ENCODE measurements around the gene PPIC.

PPIC gene

DNA sequence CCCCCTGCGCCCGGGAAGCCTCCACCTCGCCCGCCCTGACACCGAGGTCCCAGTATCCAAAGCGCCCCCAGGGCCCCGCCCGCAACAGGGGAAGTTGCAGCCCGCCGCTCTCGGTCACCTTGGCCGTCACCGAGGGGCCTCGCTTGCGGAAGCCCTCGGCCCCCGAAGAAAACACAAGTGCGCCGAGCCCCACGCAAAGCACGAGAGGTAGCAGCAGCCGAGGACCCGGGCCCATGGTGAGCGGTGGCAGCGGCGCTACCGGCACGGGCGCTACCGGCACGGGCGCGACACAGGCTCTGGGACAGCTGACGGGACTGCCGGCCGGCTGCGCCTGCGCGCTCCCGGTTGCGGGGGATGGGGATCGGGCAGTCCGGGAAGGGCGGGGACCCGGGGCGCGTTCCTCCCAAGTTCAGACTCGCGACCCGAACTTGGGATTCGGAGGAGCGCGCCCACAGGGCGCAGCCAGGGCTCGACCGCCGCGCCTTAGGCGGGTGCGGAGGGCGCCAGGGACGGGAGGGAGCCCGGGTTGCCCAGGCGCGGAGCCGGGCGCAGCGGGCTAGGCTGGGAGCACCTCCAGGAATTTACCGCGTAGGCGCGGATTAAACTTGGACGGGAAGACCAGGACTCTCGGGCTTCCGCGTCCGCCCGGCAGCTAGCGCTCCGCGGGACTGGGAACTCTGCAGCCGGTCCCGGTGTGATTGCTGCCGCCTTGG is at the start of gene PPIC:
Gene PPIC, minus strand, starts transcription at position 335 of the 713 bp plus-strand sequence. Its CDS starts 100 bp downstream, at position 235.
- DNase-seq (ENCODE audit: low read depth, low spot score), result peak; percentile 21

DNA sequence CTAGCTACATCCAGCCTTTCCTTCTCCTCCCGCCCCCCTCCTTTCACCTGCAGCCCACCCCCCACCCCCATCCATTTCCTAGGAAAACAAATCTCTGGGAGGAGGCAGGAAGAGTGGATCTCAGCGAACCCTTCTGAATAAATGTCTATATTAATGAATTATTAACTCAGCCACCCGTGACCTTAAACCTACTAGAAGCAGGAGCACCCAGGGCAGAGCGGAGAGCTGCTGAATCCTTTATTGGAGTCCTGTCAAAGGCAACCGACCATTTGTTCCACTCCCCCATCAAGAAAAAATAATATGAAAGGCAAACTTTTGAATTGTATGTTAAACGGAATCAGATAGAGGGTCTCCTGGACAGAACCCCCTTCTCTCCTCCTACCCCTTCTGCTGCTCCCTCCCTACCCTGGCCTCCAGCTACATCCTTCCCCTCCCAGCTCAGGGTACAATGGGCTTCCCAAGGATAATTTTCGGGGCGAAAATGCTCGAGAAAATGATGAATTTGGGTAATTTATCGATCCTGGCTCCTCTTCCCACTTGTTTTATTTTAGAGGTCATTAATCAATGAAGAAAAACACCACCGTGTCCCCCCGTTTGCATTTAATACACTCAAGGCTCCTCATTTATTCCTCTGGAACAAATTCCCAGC is 49.2 kb upstream of the PPIC start:
- no peak for DNase-seq (ENCODE audit: low read depth, low spot score)

DNA sequence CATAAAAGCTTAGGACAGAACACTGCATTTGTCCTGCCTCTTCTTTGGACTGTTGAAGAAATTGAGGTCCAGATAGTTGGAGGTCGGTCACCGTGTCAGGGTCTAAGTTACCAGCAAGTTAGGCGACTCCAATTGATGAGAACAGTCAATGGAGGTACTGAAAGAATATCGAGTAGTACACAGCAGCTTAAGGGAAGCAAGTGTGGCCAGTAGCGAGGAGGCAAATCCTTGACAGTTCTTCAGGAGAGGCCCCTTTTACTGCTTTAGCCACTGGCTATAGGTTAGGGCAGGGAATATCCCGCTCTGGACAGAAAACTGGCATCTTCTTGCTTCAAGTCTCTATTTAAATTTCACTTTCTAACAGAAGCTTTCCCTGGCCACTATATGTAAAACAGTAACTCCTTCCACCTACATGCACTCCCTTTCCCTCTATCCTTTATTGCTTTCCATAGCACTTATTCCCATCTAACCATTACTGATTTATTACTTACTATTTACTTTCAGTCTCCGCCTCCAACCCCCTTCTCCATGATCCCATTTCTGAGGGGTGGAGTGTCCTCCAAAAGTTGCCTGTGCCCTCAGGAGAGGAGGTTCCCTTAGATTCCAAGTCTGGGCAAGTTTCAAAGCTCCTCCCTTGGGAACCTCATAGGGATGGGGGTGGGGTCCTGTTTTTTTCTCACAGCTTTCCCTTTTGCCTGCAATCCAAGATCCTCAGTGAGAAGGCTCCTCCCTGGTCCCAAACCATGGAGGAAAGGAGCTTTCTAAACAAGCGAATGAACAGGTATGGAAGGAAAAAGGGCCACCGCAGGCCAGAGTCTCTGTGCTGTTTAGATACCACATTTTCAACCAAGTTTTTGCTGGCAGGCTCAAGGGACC is 48.4 kb upstream of the PPIC start:
- no peak for DNase-seq (ENCODE audit: low read depth, low spot score)

DNA sequence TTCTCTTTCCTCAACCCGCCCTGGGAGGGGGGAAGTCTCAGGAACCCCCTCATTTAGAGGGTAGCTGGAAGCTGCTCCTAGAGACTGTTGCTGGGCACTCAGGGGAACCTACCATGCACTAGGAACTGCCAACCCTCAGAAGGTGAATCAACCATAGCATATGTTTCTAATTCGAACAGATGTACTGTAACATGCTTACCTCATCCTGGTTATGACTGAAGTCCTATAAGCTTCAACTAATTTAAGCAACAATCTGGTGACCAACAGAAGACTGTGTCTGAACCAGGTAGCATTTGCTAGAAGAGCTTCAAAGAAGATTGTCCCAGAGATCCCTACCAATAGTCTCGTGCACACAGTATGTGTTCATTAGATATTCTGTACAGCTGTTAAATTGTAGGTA is 46.8 kb upstream of the PPIC start:
- DNase-seq (ENCODE audit: low read depth, low spot score), result no peak

DNA sequence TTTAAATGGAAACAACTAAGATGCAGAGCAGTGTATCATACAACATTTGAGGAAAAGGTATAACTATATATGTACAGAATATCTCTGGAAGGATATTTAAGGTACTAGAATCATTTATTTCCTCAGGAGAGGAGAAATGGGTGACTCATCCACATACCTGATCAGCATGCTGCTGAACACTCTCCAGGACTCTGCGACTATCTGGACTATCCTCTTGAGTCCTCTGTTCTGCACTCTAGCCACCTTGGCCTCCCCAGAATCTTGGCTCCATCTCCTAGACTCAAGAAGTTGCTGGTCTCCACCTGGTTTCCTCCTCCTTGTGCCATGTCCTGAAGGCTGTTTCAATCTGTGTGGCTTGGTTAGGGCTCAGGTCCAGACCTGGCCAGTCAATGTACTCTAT is 43.7 kb upstream of the PPIC start:
- no peak for DNase-seq (ENCODE audit: low read depth, low spot score)

DNA sequence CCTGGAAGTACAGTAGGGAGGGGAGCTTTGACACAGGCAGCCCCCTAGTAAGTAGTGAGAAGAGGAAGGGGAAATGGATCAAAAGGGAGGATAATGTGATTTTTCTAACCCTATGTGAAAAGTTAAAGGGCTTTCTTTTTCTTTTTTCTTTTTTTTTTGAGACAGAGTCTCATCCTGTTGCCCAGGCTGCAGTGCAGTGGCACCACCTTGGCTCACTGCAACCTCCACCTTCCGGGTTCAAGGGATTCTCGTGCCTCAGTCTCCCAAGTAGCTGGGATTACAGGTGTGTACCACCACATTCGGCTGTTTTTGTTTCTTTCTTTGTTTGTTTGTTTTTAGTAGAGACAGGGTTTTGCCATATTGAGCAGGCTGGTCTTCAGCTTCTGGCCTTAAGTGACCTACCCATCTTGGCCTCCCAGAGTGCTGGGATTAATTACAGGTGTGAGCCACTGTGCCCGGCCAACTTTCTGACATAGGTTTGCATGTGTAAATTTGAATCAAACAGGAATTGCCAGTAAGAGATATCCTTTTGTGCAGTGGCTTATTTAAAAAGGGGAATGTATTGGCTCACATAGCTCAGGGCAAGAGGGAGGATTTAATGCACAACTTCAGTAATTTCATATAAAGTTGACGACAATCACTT is 39.1 kb upstream of the PPIC start:
- DNase-seq (ENCODE audit: low read depth, low spot score), result no peak

DNA sequence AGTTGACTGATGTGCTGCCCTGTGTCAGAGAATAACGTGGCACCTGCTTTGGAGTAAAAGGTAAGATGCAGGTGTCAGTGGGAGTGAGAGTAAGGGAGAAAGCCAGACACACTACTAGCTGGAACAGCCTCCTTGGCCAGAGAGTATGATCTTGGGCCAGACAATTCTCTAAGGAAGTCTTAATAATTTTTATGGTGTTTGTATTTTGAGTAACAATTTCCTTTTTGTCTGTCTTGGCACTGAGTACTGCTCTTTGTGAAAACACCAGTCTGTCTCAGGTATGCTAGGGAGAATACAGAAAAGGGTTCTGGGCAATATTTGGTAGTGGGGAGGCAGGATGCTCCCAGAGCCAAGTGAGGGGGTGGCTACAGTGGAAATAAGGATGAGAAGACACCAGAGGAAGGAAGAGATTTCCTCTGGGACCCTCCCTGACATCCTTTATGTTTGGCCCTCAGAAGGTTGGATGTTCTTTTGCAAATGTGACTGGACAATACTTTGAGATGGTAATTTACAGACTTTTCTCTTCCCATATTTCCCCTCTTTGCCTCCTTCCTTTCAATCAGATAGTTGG is 31.9 kb upstream of the PPIC start:
- DNase-seq (ENCODE audit: low read depth, low spot score), result no peak

DNA sequence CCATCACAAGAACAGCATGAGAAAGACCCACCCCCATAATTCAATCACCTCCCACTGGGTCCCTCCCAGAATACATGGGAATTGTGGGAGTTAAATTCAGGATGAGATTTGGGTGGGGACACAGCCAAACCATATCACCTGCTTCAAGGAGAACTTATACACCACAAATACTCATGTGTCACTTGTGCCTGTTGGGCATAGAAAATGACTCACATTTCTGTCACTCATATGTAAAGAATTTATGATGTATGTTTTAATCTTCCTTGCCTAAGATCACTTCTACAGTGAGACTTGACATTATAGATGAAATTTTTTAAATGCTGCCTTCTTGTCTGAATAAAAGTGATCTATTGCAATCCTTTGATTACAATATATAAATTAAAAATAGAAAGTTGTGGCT is 29.5 kb upstream of the PPIC start:
- DNase-seq (ENCODE audit: low read depth, low spot score), result no peak

DNA sequence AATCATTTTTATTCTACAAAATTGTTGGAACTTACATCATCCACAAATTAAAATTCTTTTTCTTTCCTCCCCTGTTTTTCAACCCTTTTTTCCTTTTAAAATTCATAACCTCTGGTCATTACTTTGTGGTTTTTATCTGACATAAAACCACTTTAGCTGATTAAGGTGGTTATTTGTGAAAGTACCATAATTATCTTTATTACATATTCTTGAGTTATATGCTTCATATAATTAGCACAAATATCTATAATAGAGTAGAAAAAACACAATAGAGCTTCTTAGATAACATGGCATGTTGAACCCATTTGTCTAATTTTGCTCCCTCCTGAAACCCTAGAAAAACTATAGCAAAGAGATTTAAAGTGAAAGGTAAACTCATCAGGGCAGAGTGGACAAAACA is 22.9 kb upstream of the PPIC start:
- DNase-seq (ENCODE audit: low read depth, low spot score), result no peak

DNA sequence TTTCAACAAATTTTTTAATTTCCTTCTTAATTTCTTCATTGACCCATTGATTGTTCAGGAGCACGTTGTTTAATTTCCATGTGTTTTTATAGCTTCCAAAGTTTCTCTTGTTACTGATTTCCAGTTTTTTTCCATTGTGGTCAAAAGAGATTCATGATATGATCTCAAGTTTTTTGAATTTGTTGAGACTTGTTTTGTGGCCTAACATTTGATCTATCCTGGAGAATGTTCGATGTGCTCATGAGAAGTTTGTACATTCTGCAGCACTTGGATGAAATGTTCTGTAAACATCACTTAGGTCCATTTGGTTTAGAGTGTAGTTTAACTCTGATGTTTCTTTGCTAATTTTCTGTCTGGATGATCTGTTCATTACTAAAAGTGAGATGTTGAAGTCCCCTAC is 14.7 kb upstream of the PPIC start:
- DNase-seq (ENCODE audit: low read depth, low spot score), result no peak

DNA sequence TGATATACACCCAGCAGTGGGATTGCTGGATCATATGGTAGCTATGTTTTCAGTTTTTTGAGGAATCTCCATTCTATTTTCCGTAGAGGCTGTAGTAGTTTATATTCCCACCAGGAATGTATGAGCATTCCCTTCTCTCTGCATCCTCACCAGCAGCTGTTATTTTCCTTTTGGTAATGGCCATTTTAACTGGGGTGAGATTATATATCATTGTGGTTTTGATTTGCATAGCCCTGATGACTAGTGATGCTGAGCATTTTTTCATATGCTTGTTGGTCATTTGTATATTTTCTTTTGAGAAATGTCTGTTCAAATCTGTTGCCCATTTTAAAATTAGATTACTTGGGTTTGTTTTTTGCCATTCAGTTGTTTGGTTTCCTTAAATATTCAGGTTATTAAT is 11.2 kb upstream of the PPIC start:
- no peak for DNase-seq (ENCODE audit: low read depth, low spot score)

DNA sequence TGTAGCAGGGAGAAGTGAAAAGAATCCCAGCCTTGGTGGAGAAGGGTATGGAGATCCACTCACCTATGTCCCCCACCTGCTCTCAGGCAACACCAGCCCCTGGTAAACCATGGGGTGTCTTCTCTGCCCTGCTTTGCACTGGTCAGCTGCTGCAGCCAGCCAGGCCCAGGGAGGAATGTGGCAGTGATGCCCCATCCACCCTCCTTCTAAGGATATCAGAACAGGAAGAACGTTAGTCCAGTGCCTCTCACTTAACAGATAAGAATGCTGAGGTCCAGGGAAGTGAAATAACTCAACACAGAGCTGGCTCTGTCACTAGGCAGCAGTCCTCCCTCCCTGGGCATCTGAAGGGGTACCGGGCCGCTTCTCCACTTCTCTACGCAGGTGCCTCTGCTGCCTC is 9.7 kb upstream of the PPIC start:
- no peak for DNase-seq (ENCODE audit: low read depth, low spot score)

DNA sequence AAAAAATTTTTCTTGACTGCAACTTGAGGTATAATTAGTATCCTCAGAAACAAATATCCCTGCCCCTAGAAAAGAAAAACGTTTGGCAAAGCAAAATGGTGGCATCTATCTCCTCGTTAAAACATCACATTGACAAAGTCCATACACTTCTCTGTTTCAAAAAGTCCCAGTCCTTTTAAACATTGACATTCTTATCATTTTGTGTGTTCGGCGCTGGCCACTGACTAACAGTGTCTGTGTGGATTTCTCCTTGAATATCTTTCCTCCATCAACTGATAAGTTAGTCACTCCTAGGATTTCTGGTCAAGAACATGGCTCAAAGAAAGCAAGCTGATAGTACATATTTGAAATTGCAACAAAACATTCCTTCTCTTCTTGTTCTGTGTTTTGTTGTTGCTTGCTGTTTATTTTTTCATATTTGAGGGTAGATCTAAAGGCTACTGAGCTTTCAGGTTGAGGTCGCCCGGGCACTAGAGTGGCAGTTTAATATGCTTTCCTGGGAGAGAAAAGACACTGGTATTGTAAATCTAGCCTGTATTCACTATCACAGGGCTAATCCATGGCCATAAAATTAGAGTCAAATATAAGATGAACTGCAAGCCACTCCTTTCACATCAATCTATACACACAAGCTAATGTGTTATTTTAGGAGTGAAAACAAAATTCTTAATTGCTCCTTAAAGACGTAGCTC is 8.5 kb upstream of the PPIC start:
- DNase-seq (ENCODE audit: low read depth, low spot score), result no peak

DNA sequence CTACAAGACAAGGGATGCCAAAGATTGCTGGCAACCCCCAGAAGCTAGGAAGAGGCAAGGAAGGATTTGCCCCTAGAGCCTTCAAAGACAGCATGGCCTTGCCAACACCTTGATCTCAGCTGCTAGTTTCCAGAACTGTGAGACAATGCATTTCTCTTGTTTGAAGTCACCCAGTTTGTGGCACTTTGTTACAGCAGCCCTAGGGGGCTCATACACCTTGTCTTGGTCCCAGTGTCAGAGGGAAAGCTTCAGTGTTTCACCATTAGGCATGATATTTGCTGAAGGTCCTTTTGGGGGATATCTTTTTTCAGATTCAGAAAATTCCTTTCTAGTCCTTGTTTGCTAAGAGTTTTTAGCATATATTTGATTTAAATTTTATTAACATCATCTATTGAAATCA is 3.1 kb upstream of the PPIC start:
- no peak for DNase-seq (ENCODE audit: low read depth, low spot score)

DNA sequence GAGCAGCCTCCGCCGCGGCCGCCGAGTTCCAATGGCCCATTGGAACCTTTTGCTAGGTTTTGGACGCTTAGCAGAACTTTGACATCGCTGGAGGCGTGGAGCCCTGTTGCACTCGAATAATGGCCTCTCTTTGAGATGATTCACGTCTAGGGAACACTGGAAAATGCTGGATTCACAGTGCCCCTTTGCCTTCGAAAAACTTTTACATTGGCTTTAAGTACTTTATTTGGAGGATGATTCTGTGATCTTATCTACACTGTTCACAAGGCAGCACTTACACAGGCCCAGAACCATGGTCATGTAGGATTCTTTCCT is 536 bp upstream of the PPIC start:
- no peak for DNase-seq (ENCODE audit: low read depth, low spot score)

DNA sequence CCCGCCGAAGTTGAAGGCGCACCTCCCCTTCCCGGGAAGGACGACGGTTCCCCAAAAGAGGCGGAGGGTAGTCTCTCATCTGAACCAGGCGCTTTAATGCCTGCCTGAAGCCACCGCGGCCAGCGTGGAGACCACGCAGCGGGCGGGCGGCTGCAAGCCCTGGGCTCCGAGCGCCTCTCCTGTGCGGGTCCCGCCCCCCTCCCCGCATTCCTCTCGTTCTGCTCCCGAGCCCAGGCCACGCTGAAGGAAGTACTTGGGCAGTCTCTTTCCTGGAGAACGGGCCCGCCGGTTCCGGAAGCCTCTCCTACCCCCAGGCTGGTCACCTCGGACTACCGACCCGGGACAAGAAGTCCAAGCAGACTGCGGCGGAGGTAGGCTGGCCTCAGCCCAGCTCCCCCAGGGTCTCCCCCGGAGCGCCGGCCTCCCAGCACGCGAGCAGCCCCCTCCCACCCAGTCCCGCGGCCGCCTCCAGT is 571 bp downstream of the PPIC start:
- no peak for DNase-seq (ENCODE audit: low read depth, low spot score)

DNA sequence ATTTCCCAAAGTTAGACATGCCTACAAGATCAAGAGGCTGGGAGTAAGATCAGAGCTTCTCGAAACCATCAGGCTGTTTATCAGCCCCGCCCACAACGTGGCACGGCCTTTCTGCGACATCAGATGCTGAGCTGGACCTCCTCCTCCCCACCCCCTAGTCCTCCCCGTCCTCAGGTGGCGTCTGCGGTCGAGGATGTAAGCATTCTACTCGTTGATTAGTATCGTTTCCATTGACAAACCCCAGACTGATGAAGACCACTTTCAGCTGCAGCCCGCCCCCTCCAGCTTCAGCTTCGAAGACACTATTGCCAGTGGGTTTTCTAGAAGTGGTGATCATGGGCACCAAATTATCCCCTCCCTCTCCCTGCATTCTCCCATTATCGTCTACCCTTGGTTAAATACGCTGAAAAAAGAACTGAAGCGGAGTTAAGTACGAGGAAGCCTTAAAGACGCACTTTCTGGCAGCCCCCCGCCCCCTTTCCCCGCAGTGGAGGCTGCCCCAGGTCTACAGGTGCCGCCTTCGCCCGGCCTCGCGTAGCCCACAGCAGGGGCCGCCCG is 1.1 kb downstream of the PPIC start:
- DNase-seq (ENCODE audit: low read depth, low spot score), result no peak

DNA sequence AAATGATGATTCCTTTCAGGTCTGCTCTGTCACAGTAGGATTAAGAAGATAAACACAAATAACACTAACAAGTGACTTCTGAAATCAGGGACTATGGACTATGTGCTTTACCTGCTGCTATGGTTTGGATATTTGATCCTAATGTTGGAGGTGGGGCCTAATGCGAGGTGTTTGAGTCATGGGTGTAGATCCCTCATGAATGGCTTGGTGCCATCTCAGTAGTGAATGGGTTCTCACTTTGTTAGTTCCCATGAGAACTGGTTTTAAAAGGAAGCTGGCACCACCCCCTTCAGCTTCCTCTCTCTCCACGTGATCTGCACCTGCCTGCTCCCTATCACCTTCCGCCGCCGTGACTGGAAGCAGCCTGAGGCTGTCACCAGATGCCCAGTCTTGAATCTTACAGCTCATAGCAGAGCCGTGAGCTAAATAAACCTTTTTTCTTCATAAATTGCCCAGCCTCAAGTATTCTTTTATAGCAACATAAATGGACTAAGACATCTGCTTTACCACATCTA is 3.3 kb downstream of the PPIC start:
- no peak for DNase-seq (ENCODE audit: low read depth, low spot score)

DNA sequence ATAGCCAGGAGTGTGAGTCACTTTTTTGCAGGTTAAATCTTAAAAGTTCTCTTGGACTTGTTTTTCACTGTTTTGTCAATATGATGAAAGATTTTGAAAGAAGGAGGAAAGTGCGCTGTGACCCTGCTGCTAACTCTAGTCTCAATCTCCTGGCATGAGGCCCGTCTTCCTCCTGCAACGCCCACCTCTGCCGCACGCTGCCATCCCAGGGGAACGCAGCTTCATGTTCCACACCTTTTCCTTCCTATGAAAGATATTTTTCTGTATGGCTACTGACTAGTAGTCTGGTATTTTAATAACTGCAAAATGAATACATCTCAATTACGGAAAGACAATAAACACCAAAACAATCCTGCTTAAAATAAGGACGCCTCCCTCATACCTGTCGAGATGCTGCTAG is 8.3 kb downstream of the PPIC start:
- DNase-seq (ENCODE audit: low read depth, low spot score), result no peak

DNA sequence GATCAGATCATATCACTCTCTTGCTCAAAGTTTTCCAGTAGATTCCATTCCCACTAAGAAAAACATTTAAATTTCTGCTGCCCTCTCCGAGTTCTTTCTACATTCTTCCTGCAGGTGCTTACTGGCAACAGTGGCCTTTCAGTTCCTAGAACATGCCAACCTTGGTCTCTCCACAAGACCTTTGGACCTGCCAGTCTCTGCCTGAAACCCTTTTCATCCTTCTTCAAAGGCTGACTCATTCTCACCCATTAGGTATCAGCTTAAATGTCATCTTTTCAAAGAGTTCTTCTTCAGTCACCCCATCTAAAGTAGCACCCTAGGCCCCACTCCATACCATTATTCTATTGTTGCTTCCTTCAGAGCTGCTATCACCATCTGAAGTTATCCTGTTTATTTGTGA is 21.8 kb downstream of the PPIC start:
- no peak for DNase-seq (ENCODE audit: low read depth, low spot score)

DNA sequence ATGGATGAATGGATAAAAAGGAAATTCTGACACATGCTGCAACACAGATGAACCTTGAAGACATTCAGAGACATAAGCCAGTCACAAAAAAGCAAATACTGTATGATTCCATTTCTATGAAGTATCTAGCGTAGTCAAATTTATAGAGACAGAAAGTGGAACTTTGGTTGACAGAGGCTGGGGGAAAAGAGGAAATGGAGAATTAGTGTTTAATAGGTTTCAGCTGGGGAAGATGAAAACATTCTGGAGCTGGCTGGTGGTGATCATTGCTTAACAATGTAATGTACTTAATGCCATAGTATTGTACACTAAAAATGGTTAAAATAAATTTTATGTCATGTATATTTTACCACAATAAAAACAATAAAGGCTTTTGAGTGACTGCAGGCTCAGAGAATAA is 24.2 kb downstream of the PPIC start:
- DNase-seq (ENCODE audit: low read depth, low spot score), result no peak
